Jurkat, Clone E6-1 (cell line): ENCODE results near the gene CNOT4.
"Not testable (repeated sequence)": the region's sequence is repeated elsewhere in the genome, so short reads cannot be mapped to it uniquely, and the experiment has no call there.

ENCODE experiments used
- DNase-seq: peaks from one replicate; pipeline ENCODE4 v3.0.0-alpha.2; 2011; ENCODE audit warnings: low read depth, low spot score
- H3K4me3 ChIP-seq: 2 replicates; pipeline ENCODE4 v1.5.1; 2011; ENCODE audit warnings: mild to moderate bottlenecking, low read length, control low read depth, moderate library complexity

The CNOT4 gene

DNA sequence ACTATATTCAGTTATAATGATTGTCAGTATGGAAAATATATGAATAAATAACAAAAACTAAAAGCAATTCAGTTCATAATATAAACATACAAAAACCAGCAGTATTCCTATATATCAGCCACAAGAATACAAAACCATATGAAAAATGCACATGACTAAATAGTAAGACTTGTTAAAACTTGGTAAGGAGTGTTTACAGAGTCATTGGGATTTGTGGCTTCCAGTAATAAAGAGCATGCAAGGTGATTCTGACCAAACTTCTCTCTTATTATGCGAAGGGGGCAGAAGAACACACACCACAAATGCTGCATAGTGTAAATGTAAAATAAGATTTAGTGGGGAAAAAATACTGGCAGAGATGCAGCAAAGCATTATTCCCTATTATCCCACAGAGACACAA lies 8.8 kb upstream of the CNOT4 start:
- H3K4me3 ChIP-seq: no peak overlapping the region
- no peak for DNase-seq

DNA sequence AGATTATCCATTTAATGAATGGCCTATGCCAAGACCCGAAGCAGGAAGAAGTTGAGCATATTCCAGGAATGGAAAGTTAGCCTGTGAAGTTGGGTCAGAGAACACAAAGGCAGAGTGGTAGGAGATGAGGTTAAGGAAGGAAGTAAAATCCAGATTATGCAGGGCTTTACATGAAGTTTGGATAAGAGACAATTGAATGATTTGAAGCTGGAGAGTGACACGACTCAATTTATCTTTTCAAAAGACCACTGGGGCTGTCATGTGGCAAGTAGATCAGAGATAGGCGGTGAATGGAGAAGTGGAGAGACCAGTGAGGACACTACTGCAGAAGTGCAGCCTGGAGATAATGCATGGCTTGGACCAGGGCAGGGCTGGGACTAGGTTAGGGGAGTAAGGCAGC lies 7.2 kb upstream of the CNOT4 start:
- DNase-seq: no peak
- H3K4me3 ChIP-seq: no peak overlapping the region

DNA sequence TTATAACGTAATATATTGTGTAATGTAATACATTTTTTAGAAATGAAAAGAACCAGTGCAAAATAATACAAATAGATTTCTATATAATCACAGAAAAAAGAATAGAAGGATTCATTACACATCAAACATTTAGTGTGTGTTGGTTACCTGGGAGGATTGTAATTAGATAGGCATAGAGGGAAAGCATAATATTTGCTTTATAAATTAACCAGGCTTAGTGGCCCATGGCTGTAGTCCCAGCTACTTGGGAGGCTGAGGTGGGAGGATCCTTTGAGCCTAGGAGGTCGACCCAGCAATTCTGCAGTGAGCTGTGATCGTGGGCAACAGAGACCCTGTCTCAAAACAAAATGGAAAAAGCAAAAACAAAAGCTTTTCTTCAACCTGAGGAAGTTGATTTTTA lies 5.0 kb upstream of the CNOT4 start:
- no peak overlapping the region for H3K4me3 ChIP-seq
- DNase-seq: no peak

DNA sequence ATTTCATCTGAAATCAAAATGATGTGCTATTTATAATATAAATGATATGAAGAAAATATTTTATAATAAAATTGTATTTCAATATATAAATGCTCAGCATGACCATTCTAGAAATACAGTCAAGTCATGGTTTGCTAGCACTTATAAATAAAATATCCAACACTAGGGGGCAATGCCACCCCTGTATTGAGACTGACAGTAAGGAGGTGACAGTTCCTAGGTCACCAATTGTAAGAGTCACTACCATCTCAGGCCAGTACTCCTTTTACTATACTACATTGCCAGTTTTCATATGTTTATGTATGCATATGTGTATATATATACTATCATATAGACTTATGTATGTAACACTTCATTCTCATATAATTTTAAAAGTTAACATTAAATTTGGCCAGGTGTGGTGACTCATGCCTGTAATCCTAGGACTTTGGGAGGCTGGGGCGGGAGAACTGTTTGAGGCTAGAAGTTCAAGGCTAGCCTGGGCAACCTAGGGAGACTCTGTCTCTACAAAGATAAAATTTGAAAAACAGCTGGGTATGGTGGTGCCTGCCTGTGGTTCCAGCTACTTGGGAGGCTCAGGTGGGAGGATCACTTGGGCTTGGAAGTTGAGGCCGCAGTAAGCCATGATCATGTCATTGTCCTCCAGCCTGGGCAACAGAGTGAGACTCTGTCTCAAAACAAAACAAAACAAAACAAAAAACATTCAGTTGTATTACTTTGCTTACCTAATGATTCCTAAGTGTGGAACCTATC lies 2.4 kb upstream of the CNOT4 start:
- no peak overlapping the region for H3K4me3 ChIP-seq
- DNase-seq: peak; percentile 73

DNA sequence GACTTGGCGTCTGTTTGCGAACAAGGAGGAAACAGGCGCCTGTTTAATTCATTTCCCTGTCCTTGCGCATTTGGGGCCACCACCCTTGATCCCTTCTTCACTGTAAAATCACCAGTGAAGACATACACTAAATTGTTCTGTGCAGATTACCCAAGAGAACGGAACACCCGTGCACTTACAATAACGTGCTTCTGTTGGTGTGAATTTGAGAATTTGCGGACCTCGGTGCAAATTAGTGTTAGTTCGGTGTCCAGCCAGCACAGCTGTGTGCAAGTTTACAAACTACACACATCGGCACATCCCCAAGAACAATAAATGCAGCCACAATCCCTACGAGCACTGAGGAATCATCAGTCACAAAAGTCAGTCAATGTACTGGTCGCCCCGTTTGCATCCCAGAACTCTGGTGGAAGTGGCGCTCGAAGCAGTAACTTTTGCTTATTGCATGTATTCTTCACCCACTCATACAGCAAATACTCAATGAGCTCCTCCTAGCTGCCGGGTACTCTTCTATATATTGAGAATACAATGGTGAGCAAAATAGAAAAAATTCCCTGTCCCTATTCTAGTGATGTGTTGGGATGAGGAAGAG lies 786 bp upstream of the CNOT4 start:
- peak overlapping the region; percentile 79 for H3K4me3 ChIP-seq

DNA sequence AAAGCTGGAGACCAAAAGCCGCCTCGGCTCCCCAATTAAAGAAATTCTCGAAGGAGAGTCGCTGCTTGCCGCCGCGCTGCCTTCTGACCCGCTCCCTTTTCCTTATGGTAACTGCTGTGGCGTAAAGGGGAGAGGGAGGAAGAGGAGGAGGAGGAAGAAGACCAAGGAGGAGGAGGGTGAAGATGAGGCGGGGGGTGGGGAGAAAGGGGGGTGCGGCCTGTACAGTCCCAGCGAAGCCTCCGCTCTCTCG lies 388 bp downstream of the CNOT4 start:
- DNase-seq: peak; percentile 45
- peak overlapping the region; percentile 79 for H3K4me3 ChIP-seq

More for the DNA sequence above, 786 bp upstream of the CNOT4 start:
- no peak for DNase-seq

DNA sequence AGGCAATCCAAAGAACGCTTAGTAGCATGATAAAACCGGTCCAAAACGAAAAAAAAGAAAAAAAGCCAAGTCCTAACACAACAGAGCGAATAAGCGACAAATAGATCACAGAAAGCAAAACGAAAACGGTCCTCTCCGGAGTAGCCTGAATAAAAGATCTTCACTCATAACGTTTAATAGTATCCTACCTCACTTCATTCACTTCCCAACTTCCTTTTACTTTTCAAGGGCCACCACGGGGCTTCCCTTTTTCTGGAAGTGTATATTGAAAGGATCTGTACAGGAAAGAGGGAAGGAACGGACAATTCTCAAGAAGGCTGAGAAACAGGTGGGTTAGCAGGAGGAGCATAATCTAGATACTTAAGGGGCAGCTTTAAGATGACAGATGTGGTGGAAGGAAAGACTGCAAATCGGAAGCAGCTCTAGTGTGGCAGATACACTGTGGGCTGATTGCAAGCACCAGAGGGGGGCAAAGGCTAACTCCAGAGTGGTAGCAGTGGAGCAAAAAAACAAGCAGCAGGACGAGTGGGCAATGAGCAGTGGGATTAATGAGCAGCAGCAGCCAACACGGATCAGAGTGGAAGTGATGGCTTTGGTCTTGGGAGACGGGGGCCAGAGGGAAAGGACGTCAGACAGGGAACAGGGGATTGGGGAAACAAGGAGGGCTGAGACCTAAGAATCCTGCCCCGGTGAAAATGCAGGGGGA lies 866 bp downstream of the CNOT4 start:
- DNase-seq: peak; percentile 58
- H3K4me3 ChIP-seq: peak overlapping the region; percentile 79

DNA sequence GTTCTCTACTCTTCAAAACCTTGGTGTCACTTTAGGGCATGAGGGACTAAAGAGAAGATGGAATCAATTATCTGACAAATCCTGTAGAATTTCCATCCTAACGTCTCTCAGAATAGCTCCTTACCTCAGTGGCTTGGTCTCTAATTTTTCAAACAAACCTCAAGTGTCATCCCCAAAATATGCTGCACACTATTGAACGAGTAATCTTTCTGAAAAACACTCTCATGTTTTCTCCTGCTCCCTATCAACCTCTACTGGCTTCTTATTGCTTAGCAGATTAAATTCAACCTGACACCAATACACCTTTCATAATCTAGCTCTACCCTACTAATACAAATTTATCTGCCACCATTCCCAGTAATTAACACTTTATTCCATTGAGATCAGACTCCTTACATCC lies 8.5 kb downstream of the CNOT4 start:
- no peak overlapping the region for H3K4me3 ChIP-seq
- DNase-seq: no peak

DNA sequence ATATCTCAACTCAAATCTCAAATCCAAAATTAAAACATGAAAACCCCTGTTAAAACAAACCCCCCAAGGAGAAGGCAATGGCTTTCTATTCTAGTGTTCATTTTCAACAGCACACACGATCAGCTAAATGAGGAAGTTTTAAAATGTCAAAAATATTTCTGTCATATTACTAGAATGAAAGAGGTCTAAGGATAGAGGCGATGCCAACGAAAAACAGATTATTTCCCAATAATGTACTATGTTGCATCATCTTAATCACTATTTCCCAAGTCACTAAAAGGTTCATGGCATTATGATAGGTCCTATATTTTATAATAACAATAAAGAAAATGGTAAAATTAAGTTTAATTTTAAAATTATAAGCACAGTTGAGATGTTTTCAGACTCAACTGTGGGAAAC lies 10.1 kb downstream of the CNOT4 start:
- DNase-seq: no peak
- H3K4me3 ChIP-seq: no peak overlapping the region

DNA sequence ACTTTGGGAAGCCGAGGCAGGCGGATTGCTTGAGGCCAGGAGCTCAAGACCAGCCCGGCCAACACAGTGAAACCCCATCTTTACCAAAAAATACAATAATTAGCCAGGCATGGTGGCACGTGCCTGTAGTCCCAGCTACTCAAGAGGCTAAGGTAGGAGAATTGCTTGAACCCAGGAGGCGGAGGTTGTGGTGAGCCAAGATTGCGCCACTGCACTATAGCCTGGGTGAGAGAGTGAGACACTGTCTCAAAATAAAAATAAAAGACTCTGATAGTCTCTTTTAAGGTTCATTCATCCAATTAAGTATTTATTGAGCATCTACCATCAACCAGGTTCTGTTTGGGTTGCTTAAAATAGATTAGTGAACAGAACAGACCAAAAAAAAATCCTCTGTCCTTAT lies 12.7 kb downstream of the CNOT4 start:
- DNase-seq: not testable (repeated sequence)

DNA sequence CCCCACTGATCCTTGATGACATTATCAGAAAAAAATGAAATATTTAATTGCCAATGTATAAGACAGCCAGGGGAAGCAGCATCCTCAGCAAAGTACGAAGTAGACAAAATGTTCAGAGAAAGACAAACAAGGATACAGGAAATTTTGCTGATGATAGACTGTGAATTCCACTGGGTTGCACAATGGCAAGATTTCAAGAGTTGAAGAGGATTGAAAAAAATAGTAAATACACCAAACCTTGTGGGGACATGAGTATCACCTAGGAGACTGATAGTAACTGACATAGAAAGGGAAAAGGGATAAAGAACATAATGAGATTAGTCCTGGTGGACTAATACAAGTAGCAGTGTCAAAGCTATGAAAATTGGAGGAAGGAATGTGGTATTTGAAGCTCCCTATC lies 16.5 kb downstream of the CNOT4 start:
- H3K4me3 ChIP-seq: no peak overlapping the region
- DNase-seq: no peak

More for the DNA sequence above, 12.7 kb downstream of the CNOT4 start:
- H3K4me3 ChIP-seq: not testable (repeated sequence)

DNA sequence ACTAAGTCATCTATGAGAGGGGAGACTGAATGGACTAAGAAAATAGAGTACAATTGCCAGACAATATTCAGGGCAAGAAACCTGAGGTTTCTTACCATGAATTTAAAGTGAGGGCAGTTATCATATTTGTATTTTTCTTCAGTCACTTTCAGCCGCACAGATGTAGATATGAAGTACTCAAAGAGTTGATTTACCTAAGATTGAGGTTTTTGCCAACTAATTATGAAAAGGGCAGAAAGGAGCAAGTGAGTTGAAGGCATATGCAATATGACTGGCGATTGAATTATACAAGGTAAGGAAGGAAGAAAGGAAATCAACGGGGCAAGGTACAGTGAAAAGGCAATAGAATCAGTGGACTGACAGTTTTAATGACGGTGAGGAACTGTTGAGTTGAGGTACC lies 17.8 kb downstream of the CNOT4 start:
- H3K4me3 ChIP-seq: no peak overlapping the region
- no peak for DNase-seq

DNA sequence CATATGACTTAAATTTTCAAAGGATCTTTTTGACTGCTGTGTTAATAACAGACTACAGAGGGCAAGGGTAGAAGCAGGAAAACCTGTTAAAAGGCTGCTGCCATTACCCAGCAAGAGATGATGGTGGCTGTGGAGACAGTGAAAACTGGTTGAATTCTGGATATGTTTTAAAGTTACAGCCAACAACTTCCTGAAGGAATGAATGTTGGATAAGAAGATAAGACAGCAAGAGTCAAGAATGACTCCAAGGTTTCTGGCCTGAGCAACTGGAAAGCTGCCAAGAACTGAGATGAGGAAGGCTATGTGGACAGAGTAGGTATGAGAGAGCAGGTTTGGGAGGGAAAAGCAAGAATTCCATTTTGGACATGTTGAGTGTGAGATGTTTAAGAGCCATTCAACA lies 19.1 kb downstream of the CNOT4 start:
- DNase-seq: no peak
- H3K4me3 ChIP-seq: no peak overlapping the region

DNA sequence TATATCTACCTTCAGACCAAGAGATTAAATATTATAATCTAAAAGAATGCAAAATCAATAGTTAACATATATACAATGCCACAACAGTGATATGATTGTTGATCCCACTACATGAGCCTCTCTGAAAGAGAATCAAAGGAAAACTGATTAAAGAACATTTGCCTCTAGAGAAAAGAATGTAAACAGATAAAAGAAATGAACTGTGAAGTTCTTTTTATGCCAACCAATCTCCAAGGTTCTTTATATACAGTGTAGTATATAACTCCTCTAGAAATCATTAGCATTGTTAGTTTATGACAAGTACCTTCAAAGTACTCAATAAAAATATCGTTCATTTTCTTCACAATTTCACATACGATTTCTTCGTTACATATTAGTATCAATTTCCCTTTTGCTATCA lies 20.1 kb downstream of the CNOT4 start:
- H3K4me3 ChIP-seq: no peak overlapping the region
- DNase-seq: no peak

DNA sequence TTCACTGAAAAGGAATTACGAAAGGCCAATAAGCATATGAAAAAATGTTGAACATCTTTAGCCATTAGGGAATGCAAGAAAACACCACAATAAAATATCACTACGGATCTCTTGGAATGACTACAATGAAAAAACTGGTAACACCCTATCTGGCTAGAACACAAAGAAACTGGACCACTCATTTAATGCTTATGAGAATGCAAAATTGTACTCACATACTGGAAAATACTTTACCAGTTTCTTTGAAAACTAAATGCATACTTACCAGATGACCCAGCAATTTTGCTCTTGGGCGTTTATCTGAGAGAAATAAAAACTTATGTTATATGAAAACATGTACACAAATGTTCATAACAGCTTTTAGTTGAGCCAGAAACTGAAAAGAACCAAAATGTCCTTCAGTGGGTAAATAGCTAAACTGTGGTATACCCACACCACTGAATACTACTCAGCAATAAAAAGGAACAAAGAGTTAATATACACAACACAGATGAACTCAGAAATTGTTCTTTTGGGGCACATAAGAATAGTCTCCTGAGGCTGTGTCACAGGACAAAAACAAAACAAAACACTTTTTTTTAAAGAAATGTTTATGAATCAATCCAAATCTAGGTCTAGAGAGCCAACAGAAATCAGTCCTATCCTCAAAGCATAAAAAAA lies 23.5 kb downstream of the CNOT4 start:
- no peak overlapping the region for H3K4me3 ChIP-seq
- no peak for DNase-seq

DNA sequence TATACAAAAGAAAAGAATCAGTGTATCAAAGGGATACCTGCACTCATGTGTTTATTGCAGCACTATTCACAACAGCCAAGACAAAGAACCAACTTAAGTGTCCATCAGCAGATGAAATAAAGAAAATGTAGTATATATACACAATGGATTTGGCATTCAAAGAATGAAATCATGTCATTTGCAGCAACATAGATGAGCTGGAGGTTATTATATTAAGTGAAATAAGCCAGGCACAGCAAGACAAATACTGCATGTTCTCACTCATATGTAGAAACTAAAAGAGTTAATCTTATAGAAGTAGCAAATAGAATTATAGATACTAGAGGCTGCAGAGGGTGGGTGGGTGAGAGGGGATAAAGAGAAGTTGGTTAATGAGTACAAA lies 28.3 kb downstream of the CNOT4 start:
- H3K4me3 ChIP-seq: no peak overlapping the region
- no peak for DNase-seq

DNA sequence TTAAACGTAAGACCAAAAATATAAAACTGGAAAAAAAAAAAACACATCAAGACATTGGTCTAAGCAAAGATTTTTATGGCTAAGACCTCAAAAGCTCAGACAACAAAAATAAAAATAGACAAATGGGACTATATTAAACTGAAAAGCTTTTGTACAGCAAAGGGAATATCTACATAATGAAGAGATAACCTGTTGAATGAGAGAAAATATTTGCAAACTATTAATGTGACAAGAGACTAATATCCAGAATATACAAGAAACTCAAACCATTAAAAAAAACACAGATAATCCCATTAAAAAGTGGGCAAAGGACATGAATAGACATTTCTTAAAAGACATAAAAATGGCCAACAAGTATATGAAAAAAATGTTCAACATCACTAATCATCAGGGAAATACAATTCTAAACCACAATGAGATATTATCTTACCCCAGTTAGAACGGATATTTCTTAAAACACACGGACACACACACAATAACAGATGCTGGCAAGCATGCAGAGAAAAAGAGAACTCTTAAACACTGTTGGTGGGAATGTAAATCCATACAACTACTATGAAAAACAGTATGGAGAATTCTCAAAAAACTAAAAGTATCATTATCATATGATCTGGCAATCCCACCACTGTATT lies 28.8 kb downstream of the CNOT4 start:
- DNase-seq: no peak
- no peak overlapping the region for H3K4me3 ChIP-seq

DNA sequence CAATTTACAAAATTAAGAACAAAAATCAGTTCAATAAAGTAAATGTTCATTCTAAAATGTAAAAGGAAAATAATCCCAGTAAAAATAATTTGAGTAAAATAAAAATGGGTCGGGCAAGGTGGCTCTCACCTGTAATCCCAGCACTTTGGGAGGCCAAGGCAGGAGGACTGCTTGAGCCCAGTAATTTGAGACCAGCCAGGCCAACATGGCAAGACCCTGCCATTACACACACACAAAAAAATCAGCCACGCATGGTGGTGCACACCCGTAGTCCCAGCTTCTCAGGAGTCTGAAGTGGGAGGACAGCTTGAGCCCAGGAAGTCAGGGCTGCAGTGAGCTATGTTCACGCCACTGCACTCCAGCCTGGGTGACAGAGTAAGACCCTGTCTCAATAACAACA lies 34.4 kb downstream of the CNOT4 start:
- no peak for DNase-seq
- no peak overlapping the region for H3K4me3 ChIP-seq

DNA sequence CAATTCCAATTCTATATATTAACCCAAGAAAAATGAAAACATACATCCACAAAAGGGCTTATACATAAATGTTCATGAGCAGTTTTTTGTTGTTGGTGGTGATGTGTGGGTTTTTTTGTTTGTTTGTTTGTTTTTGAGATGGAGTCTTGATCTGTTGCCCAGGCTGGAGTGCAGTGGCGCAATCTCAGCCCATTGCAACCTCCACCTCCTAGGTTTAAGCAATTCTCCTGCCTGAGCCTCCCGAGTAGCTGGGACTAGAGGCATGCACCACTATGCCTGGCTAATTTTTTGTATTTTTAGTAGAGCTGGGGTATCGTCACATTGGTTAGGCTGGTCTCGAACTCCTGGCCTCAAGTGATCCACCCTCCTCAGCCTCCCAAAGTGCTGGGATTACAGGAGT lies 40.2 kb downstream of the CNOT4 start:
- not testable (repeated sequence) for DNase-seq, H3K4me3 ChIP-seq

DNA sequence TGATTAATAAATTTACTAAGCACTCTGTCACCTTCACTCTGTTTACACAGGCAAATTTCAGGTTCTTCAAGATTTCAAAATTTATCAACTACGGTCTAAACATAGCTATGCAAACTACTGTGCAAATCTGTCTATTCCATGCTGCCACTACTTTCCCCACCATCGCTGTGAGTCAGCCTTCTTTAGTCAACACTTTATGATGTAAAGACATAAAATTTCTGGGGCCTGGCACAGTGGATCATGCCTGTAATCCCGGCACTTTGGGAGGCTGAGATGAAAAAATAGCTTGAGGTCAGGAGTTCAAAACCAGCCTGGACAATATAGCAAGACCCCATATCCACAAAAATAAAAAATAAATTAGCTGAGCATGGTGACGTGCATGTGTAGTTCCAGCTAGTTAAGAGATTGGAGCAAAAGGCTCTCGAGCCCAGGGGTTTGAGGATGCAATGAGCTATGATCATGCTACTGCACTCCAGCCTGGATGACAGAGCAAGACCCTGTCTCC lies 42.6 kb downstream of the CNOT4 start:
- DNase-seq: no peak
- no peak overlapping the region for H3K4me3 ChIP-seq
